PFSK-1 (cell line): ENCODE measurements around the gene FRMPD4.

Experiments used
- POLR2AphosphoS5 ChIP-seq: IDR thresholded peaks from 2 replicates; pipeline ENCODE4 v1.6.1; 2012; ENCODE audit warnings: low read depth, mild to moderate bottlenecking, control low read depth, low read length, moderate library complexity
- SIN3A ChIP-seq: IDR thresholded peaks from 2 replicates; pipeline ENCODE4 v1.6.1; 2012; ENCODE audit warnings: mild to moderate bottlenecking, low read length, moderate library complexity, borderline replicate concordance; ENCODE audit not compliant: insufficient read depth
- TAF1 ChIP-seq: IDR thresholded peaks from 2 replicates; pipeline ENCODE4 v1.6.1; 2012; ENCODE audit warnings: low read length, control low read depth, borderline replicate concordance; ENCODE audit not compliant: insufficient read depth
- TF ChIP-seq, protein P1 (sequence below), 2 experiments: IDR thresholded peaks; 2 replicates each; pipeline versions ENCODE4 v1.6.1 to v1.8.0; 2011 to 2012; ENCODE audit warnings: low read depth in 2 of 2, low read length in 2 of 2, control low read depth in 1 of 2, inconsistent platforms in 1 of 2, mild to moderate bottlenecking in 1 of 2, moderate library complexity in 1 of 2; ENCODE audit not compliant: insufficient read depth in 1 of 2

DNA sequence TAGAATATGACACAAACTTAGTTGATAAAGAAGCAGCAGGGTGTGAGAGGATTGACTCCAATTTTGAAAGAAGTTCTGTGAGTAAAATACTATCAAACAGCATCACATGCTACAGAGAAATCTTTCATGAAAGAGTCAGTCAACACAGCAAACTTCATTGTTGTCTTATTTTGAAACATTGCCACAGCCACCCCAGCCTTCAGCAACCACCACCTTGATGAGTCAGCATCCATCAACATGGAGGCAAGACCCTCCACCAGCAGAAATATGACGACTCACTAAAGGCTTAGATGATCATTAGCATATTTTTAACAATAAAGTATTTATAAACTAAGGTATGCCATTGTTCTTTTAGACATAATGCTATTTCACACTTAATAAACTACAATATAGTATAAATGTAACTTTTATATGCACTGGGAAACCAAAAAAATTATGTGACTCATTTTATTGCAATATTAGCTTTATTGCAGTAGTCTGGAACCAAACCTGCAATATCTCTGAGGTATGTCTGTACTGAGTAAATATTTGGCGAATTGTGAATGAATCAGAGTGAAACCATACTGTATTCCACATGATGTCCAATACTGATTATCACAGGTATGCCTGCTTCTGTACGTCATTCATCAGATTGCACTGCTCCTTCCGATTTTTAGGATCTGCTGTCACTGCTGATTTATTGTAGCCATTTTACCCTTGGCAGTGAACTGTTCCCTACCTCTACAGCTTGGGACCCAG lies 11.6 kb downstream of the FRMPD4 start:
- TF ChIP-seq, protein P1, sequence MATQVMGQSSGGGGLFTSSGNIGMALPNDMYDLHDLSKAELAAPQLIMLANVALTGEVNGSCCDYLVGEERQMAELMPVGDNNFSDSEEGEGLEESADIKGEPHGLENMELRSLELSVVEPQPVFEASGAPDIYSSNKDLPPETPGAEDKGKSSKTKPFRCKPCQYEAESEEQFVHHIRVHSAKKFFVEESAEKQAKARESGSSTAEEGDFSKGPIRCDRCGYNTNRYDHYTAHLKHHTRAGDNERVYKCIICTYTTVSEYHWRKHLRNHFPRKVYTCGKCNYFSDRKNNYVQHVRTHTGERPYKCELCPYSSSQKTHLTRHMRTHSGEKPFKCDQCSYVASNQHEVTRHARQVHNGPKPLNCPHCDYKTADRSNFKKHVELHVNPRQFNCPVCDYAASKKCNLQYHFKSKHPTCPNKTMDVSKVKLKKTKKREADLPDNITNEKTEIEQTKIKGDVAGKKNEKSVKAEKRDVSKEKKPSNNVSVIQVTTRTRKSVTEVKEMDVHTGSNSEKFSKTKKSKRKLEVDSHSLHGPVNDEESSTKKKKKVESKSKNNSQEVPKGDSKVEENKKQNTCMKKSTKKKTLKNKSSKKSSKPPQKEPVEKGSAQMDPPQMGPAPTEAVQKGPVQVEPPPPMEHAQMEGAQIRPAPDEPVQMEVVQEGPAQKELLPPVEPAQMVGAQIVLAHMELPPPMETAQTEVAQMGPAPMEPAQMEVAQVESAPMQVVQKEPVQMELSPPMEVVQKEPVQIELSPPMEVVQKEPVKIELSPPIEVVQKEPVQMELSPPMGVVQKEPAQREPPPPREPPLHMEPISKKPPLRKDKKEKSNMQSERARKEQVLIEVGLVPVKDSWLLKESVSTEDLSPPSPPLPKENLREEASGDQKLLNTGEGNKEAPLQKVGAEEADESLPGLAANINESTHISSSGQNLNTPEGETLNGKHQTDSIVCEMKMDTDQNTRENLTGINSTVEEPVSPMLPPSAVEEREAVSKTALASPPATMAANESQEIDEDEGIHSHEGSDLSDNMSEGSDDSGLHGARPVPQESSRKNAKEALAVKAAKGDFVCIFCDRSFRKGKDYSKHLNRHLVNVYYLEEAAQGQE (IDR thresholded peaks at IDR 0.05; ENCODE audit: insufficient read depth in 1 of 2, low read depth in 2 of 2, low read length in 2 of 2): no peak
- TF ChIP-seq TAF1 (no peak), SIN3A (no peak), POLR2AphosphoS5 (no peak)
